ENCODE measurements around the gene UXS1. TPM values are rescaled to one million over a fixed set of nuclear protein-coding genes. Genes with fewer than 3 reads are reported as not detected.

Gene UXS1
- total RNA-seq, 1 experiment from 2014 or later: 49.1 TPM

- peak; percentile 75 for ATAC-seq
- BruUV-seq (replicated peaks): no TSS peak
Observed at GRCh38 chr2:106108351-106108750, 85.8 kb downstream of the UXS1 start.

GRCh38 chr2:106107509-106108131 lies 86.5 kb downstream of the UXS1 start:
- Histone ChIP-seq H3K4me3 (ENCODE audit: low read length) (no peak overlapping the region), H3K27me3 (ENCODE audit: low read length) (no peaks in the 10 kb centered on the region), H3K27ac (ENCODE audit: low read length) (peak overlapping the region; percentile 28; the same call in 1 of the 2 replicates), H3K4me1 (ENCODE audit: insufficient read depth, low read length) (peaks cover 11% of the 10 kb centered on the region), H3F3A (ENCODE audit: low read length, unreplicated experiment) (no peaks in the 10 kb centered on the region), H4K20me1 (ENCODE audit: low read length) (no peaks in the 10 kb centered on the region), H3K4me2 (ENCODE audit: low read length) (no peak overlapping the region), H2AFZ (ENCODE audit: low read length) (no peak overlapping the region), H3K9ac (ENCODE audit: low read length) (no peak overlapping the region), H3K9me3 (ENCODE audit: low read length) (no peaks in the 10 kb centered on the region), H3K9me2 (replicated peaks; ENCODE audit: low read length) (no peaks in the 10 kb centered on the region), H3K79me2 (ENCODE audit: low read length) (no peaks in the 10 kb centered on the region), H3K36me3 (ENCODE audit: low read depth, low read length) (no peaks in the 10 kb centered on the region)
- CTCF ChIA-PET: interaction anchor here (0.6 kb wide), 1 partner anchor 85 kb away, joined by 3 read pairs; no protein-coding TSS in a partner anchor
- POLR2A ChIA-PET (ENCODE audit: unreplicated experiment): no interaction called here
- no TSS peak for BruUV-seq (replicated peaks)
- ATAC-seq (peak; percentile 64), DNase-seq (peak; percentile 51)
- intact Hi-C loops (cut with micrococcal nuclease): loop anchor here (1.0 to 10.0 kb wide), 3 partner anchors 49 to 436 kb away; no protein-coding TSS in a partner anchor
- TF ChIP-seq EZH2phosphoT487 (IDR thresholded peaks at IDR 0.05; ENCODE audit: borderline replicate concordance, low read length): no peak
- TF ChIP-seq CTCF (conservative IDR thresholded peaks at IDR 0.05; ENCODE audit: low read depth, low read length): no peak
- no peak for TF ChIP-seq EZH2 (IDR thresholded peaks at IDR 0.05; ENCODE audit: low read length, unreplicated experiment)

More at GRCh38 chr2:106108351-106108750, 85.8 kb downstream of the UXS1 start:
- H3K79me2 ChIP-seq (ENCODE audit: low read length): no peaks in the 10 kb centered on the region
- no peaks in the 10 kb centered on the region for H3K36me3 ChIP-seq (ENCODE audit: low read depth, low read length)
- H3K9me3 ChIP-seq (ENCODE audit: low read length): no peaks in the 10 kb centered on the region
- ChIA-PET CTCF (interaction anchor here (0.6 kb wide), 2 partner anchors 54 to 84 kb away, joined by 3 read pairs; no protein-coding TSS in a partner anchor), POLR2A (ENCODE audit: unreplicated experiment) (no interaction called here)
- H2AFZ ChIP-seq (ENCODE audit: low read length): no peak overlapping the region
- no peaks in the 10 kb centered on the region for H3K27me3 ChIP-seq (ENCODE audit: low read length)
- H3K9ac ChIP-seq (ENCODE audit: low read length): no peak overlapping the region
- no peaks in the 10 kb centered on the region for H4K20me1 ChIP-seq (ENCODE audit: low read length)
- peaks cover 11% of the 10 kb centered on the region for H3K4me1 ChIP-seq (ENCODE audit: insufficient read depth, low read length)
- H3K27ac ChIP-seq (ENCODE audit: low read length): no peak overlapping the region
- no peaks in the 10 kb centered on the region for H3K9me2 ChIP-seq (replicated peaks; ENCODE audit: low read length)
- no peaks in the 10 kb centered on the region for H3F3A ChIP-seq (ENCODE audit: low read length, unreplicated experiment)
- H3K4me2 ChIP-seq (ENCODE audit: low read length): no peak overlapping the region
- peak; percentile 43 for DNase-seq
- intact Hi-C loops (cut with micrococcal nuclease): loop anchor here (1.0 to 10.0 kb wide), 3 partner anchors 48 to 435 kb away; no protein-coding TSS in a partner anchor
- peak; percentile 55 for TF ChIP-seq CTCF (conservative IDR thresholded peaks at IDR 0.05; ENCODE audit: low read depth, low read length)
- no peak for TF ChIP-seq EZH2phosphoT487 (IDR thresholded peaks at IDR 0.05; ENCODE audit: borderline replicate concordance, low read length)
- no peak overlapping the region for H3K4me3 ChIP-seq (ENCODE audit: low read length)
